ENCODE data around the gene LRRTM4.
"Not testable (repeated sequence)": the region's sequence is repeated elsewhere in the genome, so short reads cannot be mapped to it uniquely, and the experiment has no call there.

Gene LRRTM4

DNA sequence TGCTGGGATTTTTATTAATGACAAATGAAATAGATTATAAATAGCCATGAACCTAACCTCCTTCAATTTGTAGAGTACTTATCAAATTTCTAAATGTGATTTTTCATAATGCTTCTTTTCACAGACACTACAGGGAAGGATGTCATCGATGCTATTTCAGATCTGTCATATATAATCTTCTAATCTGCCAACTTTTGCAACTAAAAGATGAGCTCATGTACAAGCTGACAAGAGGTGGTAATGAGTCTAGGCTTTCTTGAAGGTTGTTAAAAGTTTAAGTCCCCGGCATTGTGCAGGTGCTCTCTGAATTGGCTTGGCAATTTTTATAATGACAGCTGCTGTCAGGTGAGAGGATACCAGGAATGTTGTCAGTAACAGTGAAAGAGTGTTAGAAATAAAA lies 320.4 kb downstream of the LRRTM4 start:
- Mint-ChIP-seq H3K4me3 (no peak overlapping the region), H3K4me1 (no peaks in the 10 kb centered on the region), H3K27me3 (no peaks in the 10 kb centered on the region), H3K36me3 (no peaks in the 10 kb centered on the region), H3K27ac (no peak overlapping the region), H3K9me3 (peaks cover 0 to 1% of the 10 kb centered on the region in 2 donors)
- DNase-seq = no peak
- ATAC-seq (replicated peaks) = no peak

DNA sequence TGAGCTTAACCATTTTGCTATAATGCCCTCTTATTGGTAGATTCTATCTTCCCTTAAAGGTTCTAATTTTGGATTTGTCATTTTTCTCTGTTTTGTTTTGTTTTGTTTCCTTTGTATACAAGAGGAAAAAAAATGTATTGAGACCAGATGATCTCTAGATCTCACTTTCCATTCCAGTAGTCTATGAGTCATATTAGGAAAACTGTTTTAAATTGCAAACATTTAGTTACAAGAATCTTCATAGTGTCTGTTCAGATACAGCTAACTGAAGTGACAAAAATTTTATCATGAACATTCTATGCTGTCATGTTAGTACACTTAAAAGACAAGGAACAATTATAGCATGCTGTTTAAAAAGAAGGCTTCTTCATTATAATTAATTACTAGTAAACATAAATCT lies 322.8 kb downstream of the LRRTM4 start:
- Mint-ChIP-seq H3K4me3 (no peak overlapping the region), H3K9me3 (no peaks in the 10 kb centered on the region), H3K4me1 (no peaks in the 10 kb centered on the region), H3K27me3 (no peaks in the 10 kb centered on the region), H3K36me3 (no peaks in the 10 kb centered on the region), H3K27ac (no peak overlapping the region)
- no peak for DNase-seq
- ATAC-seq (replicated peaks) = no peak

DNA sequence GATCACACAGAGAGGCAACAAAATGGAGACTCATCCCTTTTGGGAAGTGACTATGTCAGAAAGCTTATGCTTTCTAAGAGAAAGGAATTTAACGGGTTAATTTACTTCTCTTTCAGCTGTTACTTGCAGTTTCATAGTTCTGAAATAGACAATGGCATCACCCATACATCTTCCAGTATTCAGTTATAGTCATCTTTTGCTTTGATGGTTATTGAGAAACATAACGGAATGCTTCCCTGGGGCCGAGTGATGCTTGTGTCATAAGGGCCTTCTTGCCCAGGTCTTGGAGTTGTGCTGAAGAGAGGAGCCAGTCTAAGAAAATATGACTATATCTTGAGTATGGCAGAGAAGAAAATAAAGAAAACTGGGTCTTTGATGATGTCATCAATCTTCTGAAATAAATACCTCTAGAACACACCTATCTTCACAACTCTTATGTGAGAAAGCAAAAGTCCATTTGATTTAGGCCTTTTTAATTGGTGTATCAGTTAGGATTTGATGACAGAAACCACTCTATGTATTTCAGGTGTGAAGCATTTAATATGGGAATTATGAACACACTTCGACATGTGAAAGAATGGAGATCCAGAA lies 328.2 kb downstream of the LRRTM4 start:
- Mint-ChIP-seq H3K4me1 (no peaks in the 10 kb centered on the region), H3K36me3 (no peaks in the 10 kb centered on the region), H3K4me3 (no peak overlapping the region), H3K27ac (no peak overlapping the region), H3K9me3 (no peaks in the 10 kb centered on the region), H3K27me3 (no peaks in the 10 kb centered on the region)
- ATAC-seq (replicated peaks) (no peak), DNase-seq (no peak)

DNA sequence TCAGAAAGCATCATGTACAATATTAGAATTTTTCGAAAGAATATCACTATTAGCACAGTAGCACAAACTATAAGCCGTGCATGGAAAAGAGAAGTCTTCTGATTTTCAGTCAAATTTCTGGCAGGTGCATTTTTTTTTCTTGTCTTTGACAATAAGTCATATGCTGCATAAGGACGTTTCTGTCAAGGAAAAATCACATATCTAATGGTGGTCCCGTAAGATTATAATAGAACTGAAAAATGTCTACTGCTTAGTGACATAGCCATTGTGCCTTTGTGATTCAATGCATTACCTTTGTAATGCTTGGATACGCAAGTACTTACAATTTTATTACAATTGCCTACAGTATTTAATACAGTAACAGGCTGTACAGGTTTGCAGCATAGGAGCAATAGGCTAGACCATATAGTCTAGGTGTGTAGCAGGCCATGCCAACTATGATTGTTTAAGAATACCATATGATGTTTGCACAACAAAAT lies 329.3 kb downstream of the LRRTM4 start:
- no peak overlapping the region for H3K4me3 Mint-ChIP-seq
- no peaks in the 10 kb centered on the region for H3K36me3 Mint-ChIP-seq
- no peaks in the 10 kb centered on the region for H3K9me3 Mint-ChIP-seq
- no peaks in the 10 kb centered on the region for H3K27me3 Mint-ChIP-seq
- H3K27ac Mint-ChIP-seq = no peak overlapping the region
- ATAC-seq (replicated peaks) (no peak), DNase-seq (no peak)
- H3K4me1 Mint-ChIP-seq = no peaks in the 10 kb centered on the region

DNA sequence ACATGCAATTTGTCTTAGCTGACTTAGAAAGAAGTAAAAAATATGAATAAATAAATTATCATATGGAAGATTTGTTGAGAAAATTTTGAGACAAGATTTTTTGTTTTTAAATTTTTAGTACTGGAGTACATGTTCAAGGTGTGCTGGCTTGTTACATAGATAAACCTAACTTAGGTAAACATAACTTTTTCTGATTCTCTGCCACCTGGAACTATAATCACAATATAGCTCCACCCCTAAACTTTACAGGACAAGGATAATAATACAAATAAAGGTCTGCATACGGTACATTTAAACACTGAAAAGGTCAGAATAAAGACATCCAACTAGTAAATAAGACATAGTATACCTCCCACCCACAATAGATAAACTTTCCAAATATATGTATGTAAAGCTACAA lies 330.5 kb downstream of the LRRTM4 start:
- Mint-ChIP-seq H3K4me1 (no peaks in the 10 kb centered on the region), H3K9me3 (no peaks in the 10 kb centered on the region), H3K4me3 (no peak overlapping the region), H3K36me3 (no peaks in the 10 kb centered on the region), H3K27ac (no peak overlapping the region), H3K27me3 (no peaks in the 10 kb centered on the region)
- ATAC-seq (replicated peaks) (no peak), DNase-seq (no peak)

DNA sequence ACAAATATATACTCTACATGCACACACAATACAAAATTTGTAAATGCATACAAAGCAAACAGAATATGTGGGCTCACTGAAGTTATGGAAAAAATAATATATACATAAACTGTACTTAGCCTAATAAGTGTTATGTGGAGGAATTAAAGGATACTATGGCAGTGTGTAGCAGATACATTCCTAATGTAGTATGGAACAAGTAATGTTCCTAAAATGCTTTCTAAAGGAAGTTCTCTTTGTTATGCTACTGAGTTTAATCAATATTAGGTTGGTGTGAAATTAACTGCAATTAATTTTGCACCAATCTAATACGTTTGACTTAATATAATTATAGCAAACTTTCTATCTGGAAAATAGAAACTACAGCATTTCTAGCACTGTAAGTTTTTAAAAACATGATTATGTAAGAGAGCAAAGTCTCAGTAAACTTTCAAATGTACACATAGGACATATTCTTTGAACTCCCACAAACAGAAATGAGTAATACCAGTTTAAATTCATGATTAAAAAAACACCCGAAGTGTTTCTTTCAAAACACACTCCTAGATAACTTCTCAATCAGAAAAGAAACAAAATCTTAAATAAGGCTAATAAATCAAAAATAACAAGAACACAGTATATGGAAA lies 331.3 kb downstream of the LRRTM4 start:
- Mint-ChIP-seq H3K36me3 (no peaks in the 10 kb centered on the region), H3K9me3 (peaks cover 0 to 2% of the 10 kb centered on the region in 2 donors), H3K27ac (no peak overlapping the region), H3K4me3 (no peak overlapping the region), H3K4me1 (no peaks in the 10 kb centered on the region), H3K27me3 (no peaks in the 10 kb centered on the region)
- ATAC-seq (replicated peaks) (no peak), DNase-seq (no peak)

DNA sequence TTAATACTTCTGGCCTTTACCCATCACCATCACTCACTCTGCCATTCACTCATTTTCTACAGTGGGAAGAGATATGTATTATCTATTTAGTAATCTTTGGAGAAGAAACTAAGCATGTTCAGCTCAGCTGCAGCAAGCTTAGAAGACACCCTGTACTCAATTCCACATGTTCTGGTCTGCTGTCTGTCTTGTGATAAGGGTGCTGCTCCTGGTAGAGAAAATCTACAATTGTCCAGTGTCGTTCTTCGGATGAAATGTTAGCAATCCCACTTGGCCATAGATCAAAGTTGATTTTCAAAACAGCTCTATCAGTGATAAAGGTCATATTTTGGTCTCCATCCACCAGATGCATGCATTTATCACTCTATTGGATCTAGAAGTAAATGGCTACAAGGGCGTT lies 337.1 kb downstream of the LRRTM4 start:
- Mint-ChIP-seq H3K4me1 (no peaks in the 10 kb centered on the region), H3K27me3 (no peaks in the 10 kb centered on the region), H3K4me3 (no peak overlapping the region), H3K9me3 (peaks cover 4 to 8% of the 10 kb centered on the region in 2 donors), H3K27ac (no peak overlapping the region), H3K36me3 (no peaks in the 10 kb centered on the region)
- DNase-seq (no peak), ATAC-seq (replicated peaks) (no peak)

DNA sequence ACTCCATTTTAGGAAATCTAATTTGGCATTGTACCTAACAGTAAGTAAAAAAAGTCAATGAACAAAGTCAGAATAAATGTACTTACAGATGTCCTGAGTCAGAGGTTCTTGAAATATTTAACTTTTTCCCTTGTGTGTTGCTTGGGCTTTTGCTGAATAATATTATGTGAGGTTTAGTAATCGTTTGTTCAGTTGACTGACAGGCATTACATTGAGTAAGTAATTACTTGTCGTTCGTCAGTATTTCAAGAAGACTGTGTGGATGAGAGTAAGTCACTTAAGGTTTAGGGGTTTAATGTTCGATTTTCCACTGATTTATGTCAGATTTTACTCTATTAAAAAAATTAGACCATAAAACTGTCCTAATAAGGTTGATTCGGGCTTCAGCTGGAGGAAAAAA lies 342.9 kb downstream of the LRRTM4 start:
- Mint-ChIP-seq H3K27me3 (no peaks in the 10 kb centered on the region), H3K4me3 (no peak overlapping the region), H3K27ac (no peak overlapping the region), H3K36me3 (no peaks in the 10 kb centered on the region), H3K9me3 (peaks cover 6 to 11% of the 10 kb centered on the region in 2 donors), H3K4me1 (no peaks in the 10 kb centered on the region)
- ATAC-seq (replicated peaks) (no peak), DNase-seq (no peak)

DNA sequence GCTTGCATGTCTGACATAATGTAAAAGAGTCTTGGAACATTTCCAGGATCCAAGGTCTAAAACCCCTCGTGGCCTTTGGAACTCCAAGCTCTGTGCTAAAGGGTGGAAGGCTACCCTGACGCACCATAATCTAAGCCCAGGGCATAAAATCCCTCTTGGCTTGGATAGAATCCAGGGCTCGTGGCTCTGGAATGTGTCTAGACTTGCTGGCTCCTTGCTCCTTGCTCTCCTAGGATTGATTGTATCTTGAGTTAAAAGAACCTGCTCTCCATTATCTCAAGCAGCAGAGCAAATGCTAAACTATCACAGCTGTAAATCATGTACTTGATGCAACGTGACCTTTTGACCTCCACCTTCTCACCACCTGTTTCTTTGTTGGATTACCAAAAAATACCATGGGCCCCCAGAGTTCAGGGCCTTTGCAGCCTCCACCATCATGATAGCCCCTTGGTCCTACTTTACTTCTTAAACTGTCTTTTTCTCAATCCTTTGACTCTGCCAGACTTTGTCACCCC lies 346.9 kb downstream of the LRRTM4 start:
- H3K9me3 Mint-ChIP-seq; DNase-seq; H3K4me3 Mint-ChIP-seq; H3K4me1 Mint-ChIP-seq; H3K36me3 Mint-ChIP-seq; H3K27ac Mint-ChIP-seq; ATAC-seq (replicated peaks); H3K27me3 Mint-ChIP-seq: not testable (repeated sequence)

DNA sequence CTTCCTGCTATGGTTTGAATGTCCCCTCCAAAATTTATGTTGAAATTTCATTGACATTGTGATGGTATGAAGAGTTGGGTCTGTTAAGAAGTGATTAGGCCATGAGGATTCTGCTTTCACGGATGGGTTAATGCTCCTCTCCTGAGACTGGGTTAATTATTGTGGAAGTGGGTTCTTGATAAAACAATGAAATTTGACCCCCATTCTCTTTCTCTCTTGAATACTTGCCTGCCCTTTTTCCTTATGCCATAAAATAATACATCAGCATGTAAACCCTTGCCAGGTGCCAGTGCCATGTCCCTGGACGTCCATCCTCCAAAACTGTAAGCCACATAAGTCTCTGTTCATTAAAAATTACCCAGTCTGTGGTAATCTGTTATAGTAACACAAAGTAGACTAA lies 352.8 kb downstream of the LRRTM4 start:
- no peaks in the 10 kb centered on the region for H3K36me3 Mint-ChIP-seq
- ATAC-seq (replicated peaks) (no peak), DNase-seq (no peak)
- no peaks in the 10 kb centered on the region for H3K4me1 Mint-ChIP-seq
- H3K9me3 Mint-ChIP-seq = peaks cover 7% of the 10 kb centered on the region in 2 donors
- H3K27ac Mint-ChIP-seq = no peak overlapping the region
- H3K4me3 Mint-ChIP-seq = no peak overlapping the region
- H3K27me3 Mint-ChIP-seq = no peaks in the 10 kb centered on the region

DNA sequence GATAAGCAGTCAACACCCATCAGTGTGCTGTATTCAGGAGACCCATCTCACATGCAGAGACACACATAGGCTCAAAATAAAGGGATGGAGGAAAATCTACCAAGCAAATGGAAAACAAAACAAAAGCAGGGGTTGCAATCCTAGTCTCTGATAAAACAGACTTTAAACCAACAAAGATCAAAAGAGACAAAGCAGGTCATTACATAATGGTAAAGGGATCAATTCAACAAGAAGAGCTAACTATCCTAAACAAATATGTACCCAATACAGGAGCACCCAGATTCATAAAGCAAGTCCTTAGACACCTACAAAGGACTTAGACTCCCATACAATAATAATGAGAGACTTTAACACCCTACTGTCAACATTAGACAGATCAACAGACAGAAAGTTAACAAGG lies 358.2 kb downstream of the LRRTM4 start:
- H3K27ac Mint-ChIP-seq; H3K4me1 Mint-ChIP-seq; ATAC-seq (replicated peaks); H3K27me3 Mint-ChIP-seq; H3K36me3 Mint-ChIP-seq; H3K4me3 Mint-ChIP-seq; H3K9me3 Mint-ChIP-seq; DNase-seq: not testable (repeated sequence)

DNA sequence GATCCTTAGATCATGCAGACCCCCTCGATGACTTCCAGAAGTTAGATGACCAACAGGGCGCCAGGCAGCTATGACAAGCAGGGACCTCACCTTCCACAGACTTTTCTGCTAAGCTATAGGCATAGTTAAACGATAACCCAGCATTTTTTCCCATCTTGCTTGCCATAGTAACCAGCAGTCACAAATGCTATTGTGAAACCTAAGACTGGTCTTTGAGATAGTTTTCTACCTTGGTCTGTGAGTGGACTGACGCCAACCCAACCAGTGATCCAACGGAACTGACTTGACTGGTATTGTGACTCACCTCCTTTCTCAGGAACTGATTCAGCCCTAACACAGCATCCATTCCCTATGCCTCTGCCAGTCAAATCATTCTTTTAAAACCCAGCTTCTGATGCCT lies 361.2 kb downstream of the LRRTM4 start:
- ATAC-seq (replicated peaks) = no peak
- H3K4me3 Mint-ChIP-seq = no peak overlapping the region
- no peaks in the 10 kb centered on the region for H3K36me3 Mint-ChIP-seq
- H3K9me3 Mint-ChIP-seq = peaks cover 5% of the 10 kb centered on the region in 2 donors
- H3K27me3 Mint-ChIP-seq = no peaks in the 10 kb centered on the region
- DNase-seq = no peak
- no peaks in the 10 kb centered on the region for H3K4me1 Mint-ChIP-seq
- H3K27ac Mint-ChIP-seq = no peak overlapping the region

DNA sequence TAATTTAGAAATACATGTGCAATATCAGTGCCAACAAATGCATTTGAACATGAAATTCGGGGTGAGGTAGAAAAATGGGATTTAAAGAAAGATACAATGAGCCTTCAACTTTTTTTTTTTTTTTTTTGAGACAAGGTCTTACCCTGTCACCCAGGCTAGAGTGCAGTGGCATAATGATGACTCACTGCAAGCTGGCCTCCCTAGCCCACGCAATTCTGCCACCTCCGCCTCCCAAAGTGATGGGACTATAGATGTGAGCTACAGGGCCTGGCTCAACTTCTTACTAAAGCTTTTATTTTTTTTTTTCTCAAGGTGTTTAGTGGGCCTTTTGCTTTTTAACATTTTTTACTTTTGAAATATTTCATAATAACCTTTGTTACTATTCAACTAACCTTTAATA lies 365.6 kb downstream of the LRRTM4 start:
- no peaks in the 10 kb centered on the region for H3K27me3 Mint-ChIP-seq
- peaks cover 0 to 2% of the 10 kb centered on the region in 2 donors for H3K9me3 Mint-ChIP-seq
- H3K36me3 Mint-ChIP-seq = no peaks in the 10 kb centered on the region
- H3K4me1 Mint-ChIP-seq = no peaks in the 10 kb centered on the region
- ATAC-seq (replicated peaks) = no peak
- H3K27ac Mint-ChIP-seq = no peak overlapping the region
- H3K4me3 Mint-ChIP-seq = no peak overlapping the region
- no peak for DNase-seq

DNA sequence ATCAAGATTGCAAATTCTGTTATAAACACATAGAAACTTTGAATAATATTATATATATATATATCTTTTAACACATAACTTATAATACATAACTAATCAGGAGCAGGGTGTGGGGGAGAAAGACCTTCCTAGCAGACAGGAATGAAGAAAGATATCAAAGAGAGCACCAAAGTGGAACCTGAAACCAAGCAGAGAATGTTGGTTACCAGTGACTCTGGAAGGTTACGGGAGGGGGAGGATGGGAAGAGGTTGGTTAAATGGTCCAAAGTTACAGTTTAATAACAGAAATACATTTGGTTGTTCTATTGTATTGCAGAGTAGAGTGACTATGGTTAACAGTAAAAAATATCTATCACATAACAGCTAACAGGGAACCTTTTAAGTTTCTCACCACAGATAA lies 366.7 kb downstream of the LRRTM4 start:
- Mint-ChIP-seq H3K27ac (no peak overlapping the region), H3K4me3 (no peak overlapping the region), H3K36me3 (no peaks in the 10 kb centered on the region), H3K9me3 (peaks cover 1 to 6% of the 10 kb centered on the region in 2 donors), H3K27me3 (no peaks in the 10 kb centered on the region), H3K4me1 (no peaks in the 10 kb centered on the region)
- no peak for DNase-seq
- no peak for ATAC-seq (replicated peaks)

DNA sequence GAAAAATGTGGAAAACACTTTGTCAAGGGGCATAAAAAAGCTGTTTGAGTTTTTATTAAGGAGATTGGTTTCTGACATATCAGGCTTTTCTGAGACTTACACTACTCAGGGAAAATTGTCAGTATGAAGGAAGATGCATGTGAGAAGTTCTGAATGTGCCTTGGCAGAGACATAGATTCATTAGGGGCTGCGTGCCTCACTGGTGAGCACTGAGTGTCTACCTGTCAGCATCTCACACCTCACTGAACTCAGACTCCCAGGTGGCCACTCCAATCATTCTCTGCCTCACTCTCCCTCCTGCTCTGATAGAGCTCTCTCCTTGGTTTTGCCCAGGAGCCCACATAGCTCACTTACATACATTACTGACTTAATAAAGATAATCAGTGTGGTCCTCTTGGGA lies 372.6 kb downstream of the LRRTM4 start:
- Mint-ChIP-seq H3K27ac (no peak overlapping the region), H3K4me1 (no peaks in the 10 kb centered on the region), H3K36me3 (no peaks in the 10 kb centered on the region), H3K27me3 (no peaks in the 10 kb centered on the region), H3K9me3 (peaks cover 4 to 13% of the 10 kb centered on the region in 2 donors), H3K4me3 (no peak overlapping the region)
- ATAC-seq (replicated peaks) = no peak
- DNase-seq = no peak
